H1 (cell line): ENCODE data around the gene TMEM131L. TPM values are rescaled to one million over a fixed set of nuclear protein-coding genes. Genes with fewer than 3 reads are reported as not detected.

Experiments
- PHF8 ChIP-seq: fragments of 200-600 bp; sonication (generic); conservative IDR thresholded peaks from 2 replicates; pipeline ENCODE4 v1.7.1; 2012; ENCODE audit warnings: low read depth, mild to moderate bottlenecking, inconsistent platforms, low read length, moderate library complexity
- polyA plus RNA-seq, 7 experiments: library from polyadenylated mRNA; depleted of rRNA in 3 of 7; stranded (reverse) in 5 of 7; unstranded in 2 of 7; fragments of >200 nt in 5 of 7; fragments of 200-250 nt in 2 of 7; gene quantifications; 1 replicate in 5 of 7; 2 replicates in 1 of 7; 4 replicates in 1 of 7; pipeline versions ENCODE4 v1.2.1 to v1.2.3, GENCODE V29; 2011 to 2013; ENCODE audit warnings: missing spikeins in 2 of 7, mixed read lengths in 2 of 7
- total RNA-seq: library from RNA; stranded (reverse); fragmentation: NEBNext Ultra II Directional; extraction: Animal tissue kit (Norgen Biotek cat#: 25700); gene quantifications from 2 replicates; pipeline ENCODE4 v1.2.1, GENCODE V29; 2021
- TF ChIP-seq, protein P1 (sequence below): fragments of 300-600 bp; sonication (generic); IDR thresholded peaks from 2 replicates; pipeline ENCODE4 v1.7.1; 2012; ENCODE audit warnings: low read length, moderate library complexity, mild to moderate bottlenecking, inconsistent platforms; ENCODE audit not compliant: insufficient replicate concordance

The TMEM131L gene
- total and polyA plus RNA-seq, 2 of the 8 experiments (the other 6 are each of a cell fraction or from before 2014, with no cell fraction given), result 14.3 to 26.1 TPM

- no peak for TF ChIP-seq PHF8
- TF ChIP-seq, protein P1, sequence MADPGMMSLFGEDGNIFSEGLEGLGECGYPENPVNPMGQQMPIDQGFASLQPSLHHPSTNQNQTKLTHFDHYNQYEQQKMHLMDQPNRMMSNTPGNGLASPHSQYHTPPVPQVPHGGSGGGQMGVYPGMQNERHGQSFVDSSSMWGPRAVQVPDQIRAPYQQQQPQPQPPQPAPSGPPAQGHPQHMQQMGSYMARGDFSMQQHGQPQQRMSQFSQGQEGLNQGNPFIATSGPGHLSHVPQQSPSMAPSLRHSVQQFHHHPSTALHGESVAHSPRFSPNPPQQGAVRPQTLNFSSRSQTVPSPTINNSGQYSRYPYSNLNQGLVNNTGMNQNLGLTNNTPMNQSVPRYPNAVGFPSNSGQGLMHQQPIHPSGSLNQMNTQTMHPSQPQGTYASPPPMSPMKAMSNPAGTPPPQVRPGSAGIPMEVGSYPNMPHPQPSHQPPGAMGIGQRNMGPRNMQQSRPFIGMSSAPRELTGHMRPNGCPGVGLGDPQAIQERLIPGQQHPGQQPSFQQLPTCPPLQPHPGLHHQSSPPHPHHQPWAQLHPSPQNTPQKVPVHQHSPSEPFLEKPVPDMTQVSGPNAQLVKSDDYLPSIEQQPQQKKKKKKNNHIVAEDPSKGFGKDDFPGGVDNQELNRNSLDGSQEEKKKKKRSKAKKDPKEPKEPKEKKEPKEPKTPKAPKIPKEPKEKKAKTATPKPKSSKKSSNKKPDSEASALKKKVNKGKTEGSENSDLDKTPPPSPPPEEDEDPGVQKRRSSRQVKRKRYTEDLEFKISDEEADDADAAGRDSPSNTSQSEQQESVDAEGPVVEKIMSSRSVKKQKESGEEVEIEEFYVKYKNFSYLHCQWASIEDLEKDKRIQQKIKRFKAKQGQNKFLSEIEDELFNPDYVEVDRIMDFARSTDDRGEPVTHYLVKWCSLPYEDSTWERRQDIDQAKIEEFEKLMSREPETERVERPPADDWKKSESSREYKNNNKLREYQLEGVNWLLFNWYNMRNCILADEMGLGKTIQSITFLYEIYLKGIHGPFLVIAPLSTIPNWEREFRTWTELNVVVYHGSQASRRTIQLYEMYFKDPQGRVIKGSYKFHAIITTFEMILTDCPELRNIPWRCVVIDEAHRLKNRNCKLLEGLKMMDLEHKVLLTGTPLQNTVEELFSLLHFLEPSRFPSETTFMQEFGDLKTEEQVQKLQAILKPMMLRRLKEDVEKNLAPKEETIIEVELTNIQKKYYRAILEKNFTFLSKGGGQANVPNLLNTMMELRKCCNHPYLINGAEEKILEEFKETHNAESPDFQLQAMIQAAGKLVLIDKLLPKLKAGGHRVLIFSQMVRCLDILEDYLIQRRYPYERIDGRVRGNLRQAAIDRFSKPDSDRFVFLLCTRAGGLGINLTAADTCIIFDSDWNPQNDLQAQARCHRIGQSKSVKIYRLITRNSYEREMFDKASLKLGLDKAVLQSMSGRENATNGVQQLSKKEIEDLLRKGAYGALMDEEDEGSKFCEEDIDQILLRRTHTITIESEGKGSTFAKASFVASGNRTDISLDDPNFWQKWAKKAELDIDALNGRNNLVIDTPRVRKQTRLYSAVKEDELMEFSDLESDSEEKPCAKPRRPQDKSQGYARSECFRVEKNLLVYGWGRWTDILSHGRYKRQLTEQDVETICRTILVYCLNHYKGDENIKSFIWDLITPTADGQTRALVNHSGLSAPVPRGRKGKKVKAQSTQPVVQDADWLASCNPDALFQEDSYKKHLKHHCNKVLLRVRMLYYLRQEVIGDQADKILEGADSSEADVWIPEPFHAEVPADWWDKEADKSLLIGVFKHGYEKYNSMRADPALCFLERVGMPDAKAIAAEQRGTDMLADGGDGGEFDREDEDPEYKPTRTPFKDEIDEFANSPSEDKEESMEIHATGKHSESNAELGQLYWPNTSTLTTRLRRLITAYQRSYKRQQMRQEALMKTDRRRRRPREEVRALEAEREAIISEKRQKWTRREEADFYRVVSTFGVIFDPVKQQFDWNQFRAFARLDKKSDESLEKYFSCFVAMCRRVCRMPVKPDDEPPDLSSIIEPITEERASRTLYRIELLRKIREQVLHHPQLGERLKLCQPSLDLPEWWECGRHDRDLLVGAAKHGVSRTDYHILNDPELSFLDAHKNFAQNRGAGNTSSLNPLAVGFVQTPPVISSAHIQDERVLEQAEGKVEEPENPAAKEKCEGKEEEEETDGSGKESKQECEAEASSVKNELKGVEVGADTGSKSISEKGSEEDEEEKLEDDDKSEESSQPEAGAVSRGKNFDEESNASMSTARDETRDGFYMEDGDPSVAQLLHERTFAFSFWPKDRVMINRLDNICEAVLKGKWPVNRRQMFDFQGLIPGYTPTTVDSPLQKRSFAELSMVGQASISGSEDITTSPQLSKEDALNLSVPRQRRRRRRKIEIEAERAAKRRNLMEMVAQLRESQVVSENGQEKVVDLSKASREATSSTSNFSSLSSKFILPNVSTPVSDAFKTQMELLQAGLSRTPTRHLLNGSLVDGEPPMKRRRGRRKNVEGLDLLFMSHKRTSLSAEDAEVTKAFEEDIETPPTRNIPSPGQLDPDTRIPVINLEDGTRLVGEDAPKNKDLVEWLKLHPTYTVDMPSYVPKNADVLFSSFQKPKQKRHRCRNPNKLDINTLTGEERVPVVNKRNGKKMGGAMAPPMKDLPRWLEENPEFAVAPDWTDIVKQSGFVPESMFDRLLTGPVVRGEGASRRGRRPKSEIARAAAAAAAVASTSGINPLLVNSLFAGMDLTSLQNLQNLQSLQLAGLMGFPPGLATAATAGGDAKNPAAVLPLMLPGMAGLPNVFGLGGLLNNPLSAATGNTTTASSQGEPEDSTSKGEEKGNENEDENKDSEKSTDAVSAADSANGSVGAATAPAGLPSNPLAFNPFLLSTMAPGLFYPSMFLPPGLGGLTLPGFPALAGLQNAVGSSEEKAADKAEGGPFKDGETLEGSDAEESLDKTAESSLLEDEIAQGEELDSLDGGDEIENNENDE, result no peak
Observed at GRCh38 chr4:153576443-153576774, 110.2 kb downstream of the TMEM131L start (continued).
